Transverse colon (tissue), 4 donors: ENCODE data around the gene SLC16A12.

ENCODE experiments used
- EP300 ChIP-seq: sonication (generic); formaldehyde crosslinking; IDR thresholded peaks from one replicate; pipeline ENCODE4 v1.6.1; 2017; ENCODE audit warnings: antibody characterized with exemption, low read depth
- POLR2A ChIP-seq: fragments of 450-650 bp; IDR thresholded peaks from one replicate; pipeline ENCODE4 v1.6.1; 2016; ENCODE audit warnings: antibody characterized with exemption, mild to moderate bottlenecking, moderate library complexity
- POLR2AphosphoS5 ChIP-seq, 3 donors: sonication (generic); formaldehyde crosslinking; IDR thresholded peaks; one replicate each; pipeline ENCODE4 v1.6.1; 2016; ENCODE audit warnings: antibody characterized with exemption in 3 of 3
- TF ChIP-seq, protein P1 (sequence below), 5 experiments: fragments of 200-600 bp in 3 of 5; fragments of 450-650 bp in 2 of 5; sonication (generic) in 3 of 5; IDR thresholded peaks; 1 replicate in 2 of 5; 2 replicates in 3 of 5; pipeline ENCODE4 v1.5.1; 2016 to 2017; ENCODE audit warnings: antibody characterized with exemption in 5 of 5, inconsistent platforms in 3 of 5, mild to moderate bottlenecking in 2 of 5, moderate library complexity in 1 of 5

DNA sequence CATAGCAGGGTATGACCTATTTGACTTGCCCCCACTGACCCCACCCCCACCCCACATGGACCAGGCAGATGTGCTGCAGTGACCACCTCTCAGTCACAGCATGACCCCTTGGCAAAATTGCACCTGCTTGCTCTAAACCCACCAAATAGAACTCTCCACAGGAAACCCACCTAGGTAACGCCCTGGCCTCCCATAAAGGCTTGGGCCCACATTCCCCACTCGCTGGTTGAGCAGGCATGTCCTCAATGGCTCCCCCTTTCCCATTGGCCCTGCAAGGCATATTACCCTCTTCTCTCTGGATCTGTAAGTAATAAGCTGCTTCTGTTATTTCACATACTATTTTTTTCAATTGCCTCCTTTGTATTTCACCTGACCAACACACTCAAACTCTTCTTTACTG, 140.3 kb downstream of the SLC16A12 start:
- TF ChIP-seq, protein P1, sequence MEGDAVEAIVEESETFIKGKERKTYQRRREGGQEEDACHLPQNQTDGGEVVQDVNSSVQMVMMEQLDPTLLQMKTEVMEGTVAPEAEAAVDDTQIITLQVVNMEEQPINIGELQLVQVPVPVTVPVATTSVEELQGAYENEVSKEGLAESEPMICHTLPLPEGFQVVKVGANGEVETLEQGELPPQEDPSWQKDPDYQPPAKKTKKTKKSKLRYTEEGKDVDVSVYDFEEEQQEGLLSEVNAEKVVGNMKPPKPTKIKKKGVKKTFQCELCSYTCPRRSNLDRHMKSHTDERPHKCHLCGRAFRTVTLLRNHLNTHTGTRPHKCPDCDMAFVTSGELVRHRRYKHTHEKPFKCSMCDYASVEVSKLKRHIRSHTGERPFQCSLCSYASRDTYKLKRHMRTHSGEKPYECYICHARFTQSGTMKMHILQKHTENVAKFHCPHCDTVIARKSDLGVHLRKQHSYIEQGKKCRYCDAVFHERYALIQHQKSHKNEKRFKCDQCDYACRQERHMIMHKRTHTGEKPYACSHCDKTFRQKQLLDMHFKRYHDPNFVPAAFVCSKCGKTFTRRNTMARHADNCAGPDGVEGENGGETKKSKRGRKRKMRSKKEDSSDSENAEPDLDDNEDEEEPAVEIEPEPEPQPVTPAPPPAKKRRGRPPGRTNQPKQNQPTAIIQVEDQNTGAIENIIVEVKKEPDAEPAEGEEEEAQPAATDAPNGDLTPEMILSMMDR (IDR thresholded peaks at IDR 0.05) = no peak
- TF ChIP-seq EP300 (no peak), POLR2A (no peak), POLR2AphosphoS5 (IDR thresholded peaks at IDR 0.05) (no peak)
